Measurements from ENCODE around the gene TTC22.

Gene TTC22

GRCh38 chr1:54808443-54809207, 7.5 kb upstream of the TTC22 start:
- no peak for DNase-seq (ENCODE audit: low spot score)

GRCh38 chr1:54807756-54808155, 6.6 kb upstream of the TTC22 start:
- DNase-seq (ENCODE audit: low spot score): no peak

GRCh38 chr1:54806931-54807611, 5.9 kb upstream of the TTC22 start:
- no peak for DNase-seq (ENCODE audit: low spot score)

GRCh38 chr1:54805981-54806381, 4.9 kb upstream of the TTC22 start:
- DNase-seq (ENCODE audit: low spot score): no peak

- no peak for DNase-seq (ENCODE audit: low spot score)
These were observed 4.3 kb upstream of the TTC22 start for GRCh38 chr1:54805466-54805865.

- DNase-seq (ENCODE audit: low spot score): no peak
These were observed 3.5 kb upstream of the TTC22 start for GRCh38 chr1:54804471-54805132.

- DNase-seq (ENCODE audit: low spot score): no peak
These were observed 2.8 kb upstream of the TTC22 start for GRCh38 chr1:54803761-54804470.

- no peak for DNase-seq (ENCODE audit: low spot score)
These were observed 853 bp downstream of the TTC22 start for GRCh38 chr1:54800041-54800898.

GRCh38 chr1:54798769-54799641, 2.1 kb downstream of the TTC22 start:
- no peak for DNase-seq (ENCODE audit: low spot score)

- DNase-seq (ENCODE audit: low spot score): no peak
These were observed 2.9 kb downstream of the TTC22 start for GRCh38 chr1:54798206-54798605.

- DNase-seq (ENCODE audit: low spot score): no peak
These were observed 4.2 kb downstream of the TTC22 start for GRCh38 chr1:54796902-54797301.

- no peak for DNase-seq (ENCODE audit: low spot score)
These were observed 5.2 kb downstream of the TTC22 start for GRCh38 chr1:54795841-54796468.

GRCh38 chr1:54795356-54795665, 5.8 kb downstream of the TTC22 start:
- DNase-seq (ENCODE audit: low spot score): no peak

GRCh38 chr1:54794451-54795355, 6.4 kb downstream of the TTC22 start:
- no peak for DNase-seq (ENCODE audit: low spot score)

- no peak for DNase-seq (ENCODE audit: low spot score)
These were observed 8.3 kb downstream of the TTC22 start for GRCh38 chr1:54792686-54793282.

- no peak for DNase-seq (ENCODE audit: low spot score)
These were observed 9.1 kb downstream of the TTC22 start for GRCh38 chr1:54791880-54792522.

- no peak for DNase-seq (ENCODE audit: low spot score)
These were observed 12.7 kb downstream of the TTC22 start for GRCh38 chr1:54788459-54788858.

- DNase-seq (ENCODE audit: low spot score): no peak
These were observed 13.5 kb downstream of the TTC22 start for GRCh38 chr1:54787604-54788003.
